HCT116 (cell line): ENCODE results near the gene ANTKMT. TPM values are rescaled to one million over a fixed set of nuclear protein-coding genes. Genes with fewer than 3 reads are reported as not detected.

Experiments
- ATAC-seq: fragments of 200-7000 bp; cut with Tn5 transposase; 2 replicates; pipeline ENCODE4 v1.9.1; 2020; ENCODE audit warnings: mild to moderate bottlenecking, moderate library complexity
- BruUV-seq: library from RNA; stranded (reverse); fragments of 400-500 nt; replicated peaks from 2 replicates; lab custom pipeline; 2021; lab: Mats Ljungman, UMichigan
- CTCF ChIA-PET: fragments of 300-600 bp; sonication (Branson Sonifier 250); formaldehyde crosslinking; loops from one replicate; lab custom pipeline; 2021; ENCODE audit warnings: antibody characterized with exemption; lab: Charles Lee
- POLR2A ChIA-PET: fragments of 300-600, 350-600 bp; sonication (Branson Sonifier 250); formaldehyde crosslinking; loops from one replicate; lab custom pipeline; 2021; ENCODE audit warnings: antibody characterized with exemption; lab: Charles Lee
- RAD21 ChIA-PET, 2 experiments: fragments of 300-600 bp; sonication (Branson Sonifier 250); formaldehyde crosslinking; loops; one replicate each; lab custom pipeline; 2023; ENCODE audit warnings: low total read pairs in 2 of 2; ENCODE audit not compliant: uncharacterized antibody in 2 of 2, unreplicated experiment in 2 of 2, low non-redundant PET in 1 of 2; lab: Charles Lee
- DNase-seq: peaks from one replicate; pipeline ENCODE4 v3.0.0-alpha.2; 2010; ENCODE audit warnings: low read depth, low spot score
- H2AFZ ChIP-seq: fragments of 200-600 bp; shearing (Covaris generic), sonication (generic); 2 replicates; pipeline ENCODE4 v1.6.1; 2017; ENCODE audit warnings: low read depth, mixed run types, mixed read lengths, antibody characterized with exemption, low read length; ENCODE audit not compliant: poor library complexity, severe bottlenecking
- H3K27ac ChIP-seq: 2 replicates; pipeline ENCODE4 v1.5.1; 2012; ENCODE audit warnings: low read depth, low read length
- H3K27me3 ChIP-seq: fragments of 200-600 bp; sonication (generic); 2 replicates; pipeline ENCODE4 v1.6.1; 2016; ENCODE audit warnings: mixed run types, low read length, mixed read lengths; ENCODE audit not compliant: insufficient read depth
- H3K36me3 ChIP-seq, 2 experiments: fragments of 200-500 bp in 1 of 2; fragments of 200-600 bp in 1 of 2; sonication (Bioruptor generic) in 1 of 2; sonication (generic) in 1 of 2; 2 replicates each; pipeline versions ENCODE4 v1.5.1 to v1.6.1; 2014 to 2016; ENCODE audit warnings: low read length in 2 of 2, inconsistent platforms in 1 of 2, mixed read lengths in 1 of 2, mixed run types in 1 of 2; ENCODE audit not compliant: insufficient read depth in 2 of 2, control insufficient read depth in 1 of 2
- H3K4me1 ChIP-seq, 2 experiments: fragments of 200-600 bp in 1 of 2; sonication (generic) in 1 of 2; 2 replicates each; pipeline versions ENCODE4 v1.5.1 to v1.6.1; 2012 to 2017; ENCODE audit warnings: low read length in 2 of 2, inconsistent platforms in 1 of 2, mild to moderate bottlenecking in 1 of 2, mixed read lengths in 1 of 2, mixed run types in 1 of 2, moderate library complexity in 1 of 2; ENCODE audit not compliant: insufficient read depth in 2 of 2, control insufficient read depth in 1 of 2
- H3K4me2 ChIP-seq: fragments of 200-600 bp; sonication (generic); 2 replicates; pipeline ENCODE4 v1.6.1; 2017; ENCODE audit warnings: mixed run types, low read length, mixed read lengths
- H3K4me3 ChIP-seq, 2 experiments: fragments of 200-600 bp in 1 of 2; sonication (generic) in 1 of 2; replicated peaks in 1 of 2; 2 replicates each; pipeline ENCODE4 v1.5.1; 2011 to 2016; ENCODE audit warnings: low read length in 2 of 2, control low read depth in 1 of 2, low read depth in 1 of 2, mild to moderate bottlenecking in 1 of 2, mixed read lengths in 1 of 2, mixed run types in 1 of 2
- H3K79me2 ChIP-seq: fragments of 200-600 bp; sonication (generic); 2 replicates; pipeline ENCODE4 v1.6.1; 2017; ENCODE audit warnings: mild to moderate bottlenecking, mixed run types, low read length, moderate library complexity, mixed read lengths; ENCODE audit not compliant: insufficient read depth
- H3K9ac ChIP-seq: fragments of 200-600 bp; sonication (generic); 2 replicates; pipeline ENCODE4 v1.6.1; 2016; ENCODE audit warnings: low read length, mixed read lengths
- H3K9me2 ChIP-seq: fragments of 200-600 bp; sonication (generic), shearing (Covaris generic); 2 replicates; pipeline ENCODE4 v1.6.1; 2017; ENCODE audit warnings: mixed run types, mild to moderate bottlenecking, moderate library complexity; ENCODE audit not compliant: insufficient read depth
- H3K9me3 ChIP-seq, 2 experiments: fragments of 200-500 bp in 1 of 2; fragments of 200-600 bp in 1 of 2; sonication (Bioruptor generic) in 1 of 2; sonication (generic) in 1 of 2; 2 replicates each; pipeline ENCODE4 v1.6.1; 2014 to 2017; ENCODE audit warnings: low read length in 2 of 2, mixed read lengths in 2 of 2, inconsistent platforms in 1 of 2, low read depth in 1 of 2, mild to moderate bottlenecking in 1 of 2, mixed run types in 1 of 2, moderate library complexity in 1 of 2; ENCODE audit not compliant: control insufficient read depth in 1 of 2, insufficient read depth in 1 of 2
- H4K20me1 ChIP-seq: fragments of 200-600 bp; sonication (generic), shearing (Covaris generic); 2 replicates; pipeline ENCODE4 v1.6.1; 2017; ENCODE audit warnings: mixed run types, mild to moderate bottlenecking, moderate library complexity; ENCODE audit not compliant: insufficient read depth
- CEBPB ChIP-seq: IDR thresholded peaks from 2 replicates; pipeline ENCODE4 v1.6.1; 2012; ENCODE audit warnings: low read depth
- EGR1 ChIP-seq: IDR thresholded peaks from 2 replicates; pipeline ENCODE4 v1.6.1; 2012; ENCODE audit warnings: low read depth
- ELF1 ChIP-seq: IDR thresholded peaks from 2 replicates; pipeline ENCODE4 v1.6.1; 2012; ENCODE audit warnings: low read depth, borderline replicate concordance
- EZH2 ChIP-seq: fragments of 200-600 bp; sonication (generic); IDR thresholded peaks from 2 replicates; pipeline ENCODE4 v1.6.1; 2017; ENCODE audit warnings: antibody characterized with exemption, mixed run types
- FOSL1 ChIP-seq: IDR thresholded peaks from 2 replicates; pipeline ENCODE4 v1.6.1; 2012; ENCODE audit warnings: low read depth
- MAX ChIP-seq: IDR thresholded peaks from 2 replicates; pipeline ENCODE4 v1.6.1; 2012
- POLR2A ChIP-seq: IDR thresholded peaks from 2 replicates; pipeline ENCODE4 v1.7.0; 2011; ENCODE audit warnings: borderline replicate concordance; ENCODE audit not compliant: insufficient read depth, insufficient read length; ENCODE audit errors: extremely low read depth
- RAD21 ChIP-seq: IDR thresholded peaks from 2 replicates; pipeline ENCODE4 v1.6.1; 2012; ENCODE audit warnings: low read depth, mild to moderate bottlenecking
- SIN3A ChIP-seq: IDR thresholded peaks from 2 replicates; pipeline ENCODE4 v1.6.1; 2012; ENCODE audit warnings: low read depth
- SRF ChIP-seq: IDR thresholded peaks from 2 replicates; pipeline ENCODE4 v1.6.1; 2012; ENCODE audit warnings: low read depth
- TCF7L2 ChIP-seq: IDR thresholded peaks from 2 replicates; pipeline ENCODE4 v1.7.0; 2011; ENCODE audit warnings: borderline replicate concordance, inconsistent platforms; ENCODE audit not compliant: insufficient read depth, insufficient read length; ENCODE audit errors: extremely low read depth
- ZFX ChIP-seq: fragments of 450-650 bp; IDR thresholded peaks from 2 replicates; pipeline ENCODE4 v1.6.1; 2017
- ZNF274 ChIP-seq: fragments of 200-500 bp; sonication (Bioruptor generic); IDR thresholded peaks from 2 replicates; pipeline ENCODE4 v1.6.1; 2014; ENCODE audit warnings: mild to moderate bottlenecking, low read depth, low read length, inconsistent platforms
- intact Hi-C: fragments of 100-400 bp; cut with micrococcal nuclease; formaldehyde crosslinking; loops from 2 replicates; pipeline ENCODE4 v1.10.0; 2022
- microRNA counts: library from miRNA; unstranded; fragments of <30 nt; microRNA quantifications from one replicate; lab custom pipeline; 2015
- microRNA-seq: library from miRNA; unstranded; fragments of <30 nt; microRNA quantifications from one replicate; pipeline ENCODE4, GENCODE V29; 2016; ENCODE audit warnings: borderline number of aligned reads
- total RNA-seq: library from RNA; stranded (reverse); gene quantifications from one replicate; pipeline ENCODE4 v1.2.1, GENCODE V29; 2021; ENCODE audit not compliant: unreplicated experiment
- TF ChIP-seq, protein P1 (sequence below), 3 experiments: fragments of 200-600 bp in 1 of 3; sonication (generic) in 1 of 3; IDR thresholded peaks in 2 of 3; conservative IDR thresholded peaks in 1 of 3; 2 replicates each; pipeline ENCODE4 v1.5.1; 2012 to 2017; ENCODE audit warnings: low read depth in 2 of 3, low read length in 2 of 3, antibody characterized with exemption in 1 of 3, borderline replicate concordance in 1 of 3, control low read depth in 1 of 3, mild to moderate bottlenecking in 1 of 3, mixed read lengths in 1 of 3, mixed run types in 1 of 3, moderate library complexity in 1 of 3; ENCODE audit not compliant: insufficient read depth in 1 of 3
- TF ChIP-seq, protein P2 (sequence below): IDR thresholded peaks from 2 replicates; pipeline ENCODE4 v1.6.1; 2011; ENCODE audit warnings: mild to moderate bottlenecking, low read length, moderate library complexity; ENCODE audit not compliant: insufficient replicate concordance; ENCODE audit errors: extremely low read depth

The ANTKMT gene
- total RNA-seq, 1 experiment from 2014 or later: 65.4 TPM

DNA sequence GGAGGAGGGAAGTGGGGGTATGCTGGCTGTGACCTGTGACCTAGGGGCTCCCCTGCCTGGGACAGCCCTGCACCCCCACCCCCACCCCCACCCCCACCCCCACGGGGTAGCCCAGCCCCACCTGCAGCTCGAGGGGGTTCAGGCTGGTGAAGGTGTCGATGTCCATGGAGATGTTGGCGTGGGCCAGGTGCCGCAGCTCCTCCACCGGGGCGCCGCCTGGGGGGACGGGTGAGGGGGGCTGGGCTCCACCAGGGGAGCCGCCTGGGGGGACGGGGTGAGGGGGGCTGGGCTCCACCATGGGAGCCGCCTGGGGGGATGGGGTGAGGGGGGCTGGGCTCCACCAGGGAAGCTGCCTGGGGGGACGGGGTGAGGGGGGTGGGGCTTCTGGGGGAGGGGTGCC, 49.5 kb downstream of the ANTKMT start:
- no peak for ATAC-seq
- TF ChIP-seq TCF7L2: no peak
- TF ChIP-seq SIN3A: no peak
- no peak for TF ChIP-seq RAD21
- TF ChIP-seq ZNF274: no peak
- TF ChIP-seq, protein P1, sequence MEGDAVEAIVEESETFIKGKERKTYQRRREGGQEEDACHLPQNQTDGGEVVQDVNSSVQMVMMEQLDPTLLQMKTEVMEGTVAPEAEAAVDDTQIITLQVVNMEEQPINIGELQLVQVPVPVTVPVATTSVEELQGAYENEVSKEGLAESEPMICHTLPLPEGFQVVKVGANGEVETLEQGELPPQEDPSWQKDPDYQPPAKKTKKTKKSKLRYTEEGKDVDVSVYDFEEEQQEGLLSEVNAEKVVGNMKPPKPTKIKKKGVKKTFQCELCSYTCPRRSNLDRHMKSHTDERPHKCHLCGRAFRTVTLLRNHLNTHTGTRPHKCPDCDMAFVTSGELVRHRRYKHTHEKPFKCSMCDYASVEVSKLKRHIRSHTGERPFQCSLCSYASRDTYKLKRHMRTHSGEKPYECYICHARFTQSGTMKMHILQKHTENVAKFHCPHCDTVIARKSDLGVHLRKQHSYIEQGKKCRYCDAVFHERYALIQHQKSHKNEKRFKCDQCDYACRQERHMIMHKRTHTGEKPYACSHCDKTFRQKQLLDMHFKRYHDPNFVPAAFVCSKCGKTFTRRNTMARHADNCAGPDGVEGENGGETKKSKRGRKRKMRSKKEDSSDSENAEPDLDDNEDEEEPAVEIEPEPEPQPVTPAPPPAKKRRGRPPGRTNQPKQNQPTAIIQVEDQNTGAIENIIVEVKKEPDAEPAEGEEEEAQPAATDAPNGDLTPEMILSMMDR (IDR thresholded peaks at IDR 0.05 in 2 of 3, conservative IDR thresholded peaks at IDR 0.05 in 1 of 3; ENCODE audit: borderline replicate concordance in 1 of 3, insufficient read depth in 1 of 3, low read depth in 2 of 3, low read length in 2 of 3): no peak
- TF ChIP-seq CEBPB: no peak
- TF ChIP-seq POLR2A: no peak
- TF ChIP-seq ZFX: no peak
- TF ChIP-seq FOSL1: no peak
- TF ChIP-seq EGR1: no peak
- no peak for TF ChIP-seq ELF1
- TF ChIP-seq, protein P2, sequence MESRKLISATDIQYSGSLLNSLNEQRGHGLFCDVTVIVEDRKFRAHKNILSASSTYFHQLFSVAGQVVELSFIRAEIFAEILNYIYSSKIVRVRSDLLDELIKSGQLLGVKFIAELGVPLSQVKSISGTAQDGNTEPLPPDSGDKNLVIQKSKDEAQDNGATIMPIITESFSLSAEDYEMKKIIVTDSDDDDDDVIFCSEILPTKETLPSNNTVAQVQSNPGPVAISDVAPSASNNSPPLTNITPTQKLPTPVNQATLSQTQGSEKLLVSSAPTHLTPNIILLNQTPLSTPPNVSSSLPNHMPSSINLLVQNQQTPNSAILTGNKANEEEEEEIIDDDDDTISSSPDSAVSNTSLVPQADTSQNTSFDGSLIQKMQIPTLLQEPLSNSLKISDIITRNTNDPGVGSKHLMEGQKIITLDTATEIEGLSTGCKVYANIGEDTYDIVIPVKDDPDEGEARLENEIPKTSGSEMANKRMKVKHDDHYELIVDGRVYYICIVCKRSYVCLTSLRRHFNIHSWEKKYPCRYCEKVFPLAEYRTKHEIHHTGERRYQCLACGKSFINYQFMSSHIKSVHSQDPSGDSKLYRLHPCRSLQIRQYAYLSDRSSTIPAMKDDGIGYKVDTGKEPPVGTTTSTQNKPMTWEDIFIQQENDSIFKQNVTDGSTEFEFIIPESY: no peak
- no peak for TF ChIP-seq SRF
- no peak for TF ChIP-seq EZH2
- no peak for TF ChIP-seq MAX
- TF ChIP-seq, all 23 proteins: peak for 0
- Histone ChIP-seq H3K79me2 (no peaks in the 10 kb centered on the region), H3K4me1 (peaks cover 22 to 31% of the 10 kb centered on the region in 2 experiments), H3K9me3 (no peaks in the 10 kb centered on the region), H3K9ac (no peak overlapping the region), H2AFZ (no peak overlapping the region), H3K36me3 (peaks cover 7 to 11% of the 10 kb centered on the region in 2 experiments; a peak in 3 of 4 replicates), H3K4me3 (no peak overlapping the region), H3K4me2 (no peak overlapping the region), H3K9me2 (no peaks in the 10 kb centered on the region), H3K27me3 (no peaks in the 10 kb centered on the region), H3K27ac (no peak overlapping the region), H4K20me1 (no peaks in the 10 kb centered on the region)
- ChIA-PET POLR2A (no interaction called here), CTCF (no interaction called here), RAD21 (no interaction called here)
- intact Hi-C loops: no loop called here
- no peak for DNase-seq
- BruUV-seq: no TSS peak

MicroRNA genes within 50 kb of the gene (microRNA counts, 767-probe panel; counts per million panel counts)
- not detected for microRNA hsa-miR-662 (lab: Ali Mortazavi, UCI)

Small RNA genes lying within 50 kb of the gene (microRNA-seq; reads per million reads assigned to microRNA genes)
- gene MIR662: 2.0 reads per million

Other genes starting within 250 kb of the ANTKMT start
- 39.0 TPM for gene CAPN15, start 193.4 kb upstream of the ANTKMT start, total RNA-seq
- gene PRR35, start 160.8 kb upstream of the ANTKMT start, total RNA-seq: not detected
- gene NHLRC4, start 154.1 kb upstream of the ANTKMT start, total RNA-seq: 0.22 TPM
- gene PIGQ, start 151.2 kb upstream of the ANTKMT start, total RNA-seq: 21.0 TPM
- gene RAB40C, start 131.1 kb upstream of the ANTKMT start, total RNA-seq: 14.1 TPM
- 0.47 TPM for gene WFIKKN1, start 90.2 kb upstream of the ANTKMT start, total RNA-seq
- 85.7 TPM for gene METTL26, start 84.8 kb upstream of the ANTKMT start, total RNA-seq
- gene MCRIP2, start 79.3 kb upstream of the ANTKMT start, total RNA-seq: 34.9 TPM
- 73.7 TPM for gene WDR90, start 71.8 kb upstream of the ANTKMT start, total RNA-seq
- 98.5 TPM for gene RHOT2, start 53.0 kb upstream of the ANTKMT start, total RNA-seq
- gene RHBDL1, start 45.5 kb upstream of the ANTKMT start, total RNA-seq: 12.7 TPM
- gene STUB1, start 40.7 kb upstream of the ANTKMT start, total RNA-seq: 111 TPM
- gene JMJD8, start 36.8 kb upstream of the ANTKMT start, total RNA-seq: 121 TPM
- 15.5 TPM for gene WDR24, start 30.7 kb upstream of the ANTKMT start, total RNA-seq
- gene FBXL16, start 15.3 kb upstream of the ANTKMT start, total RNA-seq: 49.7 TPM
- gene METRN, start 6.0 kb upstream of the ANTKMT start, total RNA-seq: 193 TPM
- gene CCDC78, start 5.3 kb downstream of the ANTKMT start, total RNA-seq: 22.9 TPM
- gene HAGHL, start 6.0 kb downstream of the ANTKMT start, total RNA-seq: 74.8 TPM
- gene CIAO3, start 19.9 kb downstream of the ANTKMT start, total RNA-seq: 32.8 TPM
- gene MSLN, start 39.6 kb downstream of the ANTKMT start, total RNA-seq: 40.9 TPM
- 59.9 TPM for gene RPUSD1, start 67.2 kb downstream of the ANTKMT start, total RNA-seq
- 145 TPM for gene CHTF18, start 67.5 kb downstream of the ANTKMT start, total RNA-seq
- gene GNG13, start 79.6 kb downstream of the ANTKMT start, total RNA-seq: not detected
- 12.8 TPM for gene LMF1, start 249.8 kb downstream of the ANTKMT start, total RNA-seq